Measurements from ENCODE around the gene GTSE1.

DNA sequence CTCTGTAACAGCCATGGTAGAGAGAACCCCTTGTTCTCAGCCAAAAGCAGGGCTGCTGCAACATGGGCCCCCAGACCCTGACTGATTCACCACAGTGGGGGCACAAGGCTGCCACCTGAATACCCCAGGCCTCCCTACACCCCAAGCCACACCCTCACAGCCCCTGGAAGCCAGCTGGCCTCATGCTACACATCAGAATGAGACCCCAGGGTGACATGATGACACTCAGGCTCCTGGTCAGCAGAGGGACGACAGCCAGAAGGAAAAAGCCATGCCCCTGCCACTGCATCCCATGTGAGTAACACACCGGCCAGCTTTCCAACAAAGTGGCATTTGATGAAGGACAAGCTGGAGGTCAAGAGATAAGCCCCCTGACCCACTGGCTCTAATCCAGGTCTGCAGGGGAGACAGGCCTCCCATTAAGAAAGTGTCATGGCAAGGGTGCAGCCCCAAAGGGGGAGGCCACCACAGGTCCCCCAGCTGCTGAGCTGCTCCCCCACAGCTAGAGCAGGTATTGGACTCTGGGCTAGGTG is 49.2 kb upstream of the GTSE1 start:
- TF ChIP-seq TAF1 (IDR thresholded peaks at IDR 0.05; ENCODE audit: low read depth, low read length) (no peak), POLR2A (IDR thresholded peaks at IDR 0.05; ENCODE audit: low read depth, low read length) (no peak), POLR2AphosphoS5 (IDR thresholded peaks at IDR 0.05; ENCODE audit: low read depth, low read length) (no peak), SPI1 (IDR thresholded peaks at IDR 0.05; ENCODE audit: low read depth, low read length) (no peak), POU2F2 (IDR thresholded peaks at IDR 0.05; ENCODE audit: low read depth, low read length) (no peak), PAX5 (IDR thresholded peaks at IDR 0.05; ENCODE audit: insufficient read depth, low read length, severe bottlenecking) (no peak)
